HG02763 (cell line): Measurements from ENCODE around the gene POLR3B.
A peak's percentile ranks its signal among the peaks of the same experiment; 100 is the strongest.
"Not testable (repeated sequence)": the region's sequence is repeated elsewhere in the genome, so short reads cannot be mapped to it uniquely, and the experiment has no call there.

Source experiments
- ATAC-seq: cut with Tn5 transposase; IDR thresholded peaks from one replicate; pipeline ENCODE4 v1.9.1; 2021; ENCODE audit warnings: mild to moderate bottlenecking, moderate library complexity; ENCODE audit not compliant: unreplicated experiment

POLR3B gene

DNA sequence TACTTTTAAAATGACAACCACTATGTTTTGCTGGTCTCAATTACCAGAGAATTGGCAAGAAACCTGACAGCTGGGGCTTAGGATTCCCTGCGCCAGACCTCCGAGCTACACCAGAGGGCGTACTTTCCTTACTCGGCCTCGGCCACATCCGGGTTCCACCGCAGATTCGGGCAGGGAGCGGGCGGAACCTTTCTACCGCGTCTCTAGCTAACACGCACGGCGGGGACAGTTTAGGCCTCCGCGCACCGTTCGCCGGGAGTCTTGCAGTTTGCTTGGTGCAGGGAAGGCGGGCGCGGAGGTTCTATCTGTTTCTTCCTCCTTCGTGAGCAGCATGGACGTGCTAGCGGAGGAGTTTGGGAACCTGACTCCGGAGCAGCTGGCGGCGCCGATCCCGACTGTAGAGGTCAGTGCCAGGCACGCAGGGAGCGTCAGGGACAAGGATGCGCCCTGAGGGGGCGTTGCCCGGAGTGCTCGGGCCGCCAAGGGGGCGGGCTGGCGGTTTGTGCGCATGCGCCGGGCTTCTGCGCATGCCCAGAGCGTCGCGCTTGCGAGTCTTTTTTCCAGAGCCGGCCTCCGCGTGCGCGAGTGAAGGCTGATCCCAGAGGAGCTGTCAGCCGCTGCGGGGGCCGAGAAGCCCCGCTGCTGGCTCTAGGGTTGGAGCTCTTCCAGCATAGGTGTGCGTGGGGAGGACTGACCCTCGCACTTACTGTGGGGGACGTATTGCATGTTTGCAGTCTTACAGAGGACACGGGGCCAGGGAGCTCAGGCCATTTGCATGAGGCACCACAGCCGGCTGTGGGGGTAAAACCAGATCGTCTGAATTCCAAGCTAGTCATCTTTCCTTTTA lies at the start of gene POLR3B:
POLR3B (plus strand) TSS at position 200 of the 847 bp plus-strand sequence; CDS start at position 332, 132 bp downstream.
- ATAC-seq, result peak; percentile 87

DNA sequence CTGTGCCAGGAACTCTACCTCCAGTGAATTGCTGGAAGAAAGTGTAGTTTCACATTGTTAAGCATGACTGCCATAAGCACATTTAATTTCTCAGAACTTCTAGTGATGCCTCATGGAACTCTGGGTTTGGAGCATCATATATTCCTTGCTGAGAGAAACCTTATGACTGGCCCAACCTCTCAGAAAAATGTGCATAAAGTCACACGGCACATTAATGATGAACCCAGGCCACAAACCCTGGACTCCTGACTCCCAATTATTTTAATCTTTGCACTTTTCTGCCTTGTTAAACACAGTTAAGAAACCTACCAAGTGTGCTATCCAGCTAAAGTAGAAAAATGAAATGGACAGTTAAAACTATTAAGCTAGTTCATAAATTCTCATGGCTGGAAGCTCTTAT lies 49.4 kb upstream of the POLR3B start:
- ATAC-seq, result no peak

DNA sequence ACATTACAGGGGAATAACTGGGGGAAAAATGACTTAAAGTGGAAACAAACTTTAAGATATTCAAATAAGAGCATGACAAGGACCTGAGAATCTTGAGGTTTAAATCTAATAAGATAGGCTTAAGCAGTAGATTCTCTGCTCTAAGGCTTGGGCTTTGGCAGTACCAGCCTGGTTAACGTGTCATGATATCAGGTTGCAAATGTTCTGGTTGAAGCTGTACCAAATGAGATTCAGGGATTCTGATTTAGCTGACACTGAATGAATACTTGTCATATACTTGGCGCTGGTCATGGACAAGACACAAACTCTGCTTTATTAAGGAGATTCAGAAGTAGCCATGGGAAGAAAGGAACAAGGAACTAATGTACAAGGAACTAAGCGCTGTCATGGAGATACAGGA lies 48.9 kb upstream of the POLR3B start:
- ATAC-seq, result no peak

DNA sequence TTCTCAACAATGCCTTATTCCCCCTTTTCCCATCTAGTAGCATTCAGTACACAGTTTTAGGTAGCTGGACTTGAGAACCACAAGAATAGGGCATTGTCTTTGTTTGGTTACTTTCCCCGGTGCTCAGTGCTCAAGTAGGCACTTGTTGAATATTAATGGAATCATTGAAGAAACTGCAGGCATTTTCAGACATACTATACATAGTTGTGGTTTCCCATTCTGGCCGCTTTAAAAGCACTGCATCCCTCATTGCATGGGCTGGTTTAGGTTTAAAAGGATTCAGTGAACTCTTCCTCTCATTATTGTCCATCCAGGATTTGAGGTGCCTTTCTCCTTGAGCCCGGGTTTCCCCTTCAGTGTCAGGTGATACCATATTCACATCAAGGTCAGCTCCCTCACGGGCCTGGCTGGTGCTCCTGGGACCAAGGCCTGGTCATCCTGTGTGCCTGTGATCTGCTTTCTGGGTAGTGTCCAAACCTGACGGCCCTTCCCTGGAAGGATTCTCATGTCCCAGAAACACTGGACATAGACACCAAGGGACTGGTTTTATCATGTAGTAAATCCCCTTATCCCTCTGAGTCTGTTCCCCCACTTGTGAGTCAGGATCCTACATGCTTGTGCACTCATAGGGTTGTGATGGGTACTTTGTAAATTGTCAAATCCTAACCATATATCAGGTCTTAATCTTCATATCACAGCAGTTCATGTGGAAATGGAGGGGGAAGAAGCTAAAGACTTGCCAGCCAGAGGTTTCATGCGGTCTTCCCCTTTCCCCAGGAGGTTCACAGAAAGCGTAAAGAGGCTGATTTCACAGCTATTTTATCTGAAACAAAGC lies 47.7 kb upstream of the POLR3B start:
- no peak for ATAC-seq

DNA sequence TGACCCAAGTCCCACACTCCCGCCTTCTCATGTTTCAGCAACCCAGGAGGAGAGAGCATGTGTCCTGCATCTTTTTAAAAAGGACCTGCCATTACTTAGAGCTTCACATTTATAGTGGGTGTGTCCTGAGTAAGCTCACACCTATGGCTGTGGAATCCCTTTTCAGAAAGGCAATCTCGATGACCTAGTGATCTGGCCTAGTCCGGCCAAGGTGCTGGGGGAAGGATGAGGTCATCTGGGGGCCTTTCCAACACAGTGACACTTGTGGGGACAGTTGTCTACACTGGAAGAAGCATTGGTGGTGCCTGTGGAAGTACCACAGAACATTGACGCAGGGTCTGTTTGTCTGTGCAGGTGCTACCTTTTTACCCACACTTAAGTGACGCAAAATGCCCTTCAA lies 46.9 kb upstream of the POLR3B start:
- no peak for ATAC-seq

DNA sequence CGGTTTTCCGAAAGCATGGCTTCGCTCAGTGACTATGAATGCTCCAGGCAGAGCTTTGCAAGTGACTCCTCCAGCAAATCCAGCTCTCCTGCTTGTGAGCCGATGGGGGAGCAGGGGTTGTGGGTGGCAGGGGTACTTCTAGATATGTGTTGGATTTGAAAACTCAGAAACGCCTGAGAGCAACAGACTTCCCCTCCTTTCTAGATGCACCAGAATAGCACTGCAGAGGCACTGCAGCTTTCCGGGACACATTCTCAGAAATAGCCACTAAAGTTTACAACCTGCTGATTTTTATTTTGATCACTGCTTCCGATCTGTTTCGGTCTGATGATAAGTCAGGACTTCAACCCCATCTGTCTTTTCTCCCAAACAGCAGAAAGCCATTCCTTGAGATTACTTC lies 46.4 kb upstream of the POLR3B start:
- ATAC-seq, result no peak

DNA sequence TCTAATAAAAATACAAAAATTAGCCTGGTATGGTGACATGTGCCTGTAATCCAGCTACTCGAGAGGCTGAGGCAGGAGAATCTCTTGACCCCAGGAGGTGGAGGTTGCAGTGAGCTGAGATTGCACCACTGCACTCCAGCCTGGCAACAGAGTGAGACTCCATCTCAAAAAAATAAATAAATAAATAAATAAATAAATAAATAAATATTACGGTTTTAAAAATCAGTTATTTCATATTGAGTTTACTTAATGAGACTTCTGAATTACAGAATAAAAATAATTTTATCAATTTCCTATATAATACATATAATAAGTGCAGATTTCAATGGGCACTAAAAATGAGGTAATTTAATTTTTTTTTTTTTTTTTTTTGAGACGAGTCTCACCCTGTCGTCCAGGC lies 44.1 kb upstream of the POLR3B start:
- ATAC-seq, result not testable (repeated sequence)

DNA sequence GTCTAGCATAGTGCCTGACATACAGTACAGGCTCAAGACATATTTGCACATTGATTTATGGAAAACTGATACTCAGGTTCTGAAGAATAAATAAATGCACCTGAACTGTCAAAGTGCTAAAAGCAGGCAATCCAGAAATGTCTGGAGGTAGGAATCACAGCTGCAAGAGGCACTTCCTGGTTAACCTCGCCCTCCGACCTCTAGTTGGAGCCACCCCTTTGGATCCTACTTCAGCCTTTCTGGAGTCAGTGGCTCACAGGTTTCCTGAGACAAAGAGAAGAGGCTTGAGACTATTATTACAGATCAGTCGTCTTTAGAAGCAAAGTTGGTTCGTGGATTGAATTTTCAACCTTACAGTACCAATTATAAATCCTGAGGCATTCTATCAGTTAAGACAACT lies 42.0 kb upstream of the POLR3B start:
- no peak for ATAC-seq

DNA sequence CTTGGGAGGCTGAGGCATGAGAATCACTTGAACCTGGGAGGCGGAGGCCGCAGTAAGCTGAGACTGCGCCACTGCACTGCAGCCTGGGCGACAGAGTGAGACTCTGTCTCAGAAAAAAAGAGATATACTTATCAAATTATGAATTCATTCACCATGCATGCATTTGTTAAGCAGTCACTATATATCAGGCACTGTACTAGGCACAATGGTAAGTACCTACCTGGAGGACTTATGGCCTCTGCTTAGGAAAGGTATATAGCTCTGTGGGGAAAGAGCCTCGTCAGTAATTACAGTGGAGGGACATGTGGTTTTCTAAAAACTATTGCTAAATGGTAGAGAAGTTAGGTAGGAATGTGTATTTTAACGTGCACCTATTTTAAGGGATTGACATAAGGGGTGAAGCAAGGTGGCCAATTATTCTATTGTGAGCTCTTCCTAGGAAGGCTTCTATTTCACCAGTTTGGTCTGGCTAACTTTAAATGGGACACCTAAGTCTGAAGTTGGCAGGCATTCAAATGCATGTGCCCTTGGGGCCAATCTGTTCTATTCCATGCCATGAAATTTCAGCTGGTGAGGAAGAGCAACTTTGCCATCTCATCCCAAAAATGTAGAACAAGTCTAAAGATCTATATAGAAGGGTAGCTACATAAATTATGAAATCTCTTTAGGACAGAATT lies 40.0 kb upstream of the POLR3B start:
- ATAC-seq, result no peak

DNA sequence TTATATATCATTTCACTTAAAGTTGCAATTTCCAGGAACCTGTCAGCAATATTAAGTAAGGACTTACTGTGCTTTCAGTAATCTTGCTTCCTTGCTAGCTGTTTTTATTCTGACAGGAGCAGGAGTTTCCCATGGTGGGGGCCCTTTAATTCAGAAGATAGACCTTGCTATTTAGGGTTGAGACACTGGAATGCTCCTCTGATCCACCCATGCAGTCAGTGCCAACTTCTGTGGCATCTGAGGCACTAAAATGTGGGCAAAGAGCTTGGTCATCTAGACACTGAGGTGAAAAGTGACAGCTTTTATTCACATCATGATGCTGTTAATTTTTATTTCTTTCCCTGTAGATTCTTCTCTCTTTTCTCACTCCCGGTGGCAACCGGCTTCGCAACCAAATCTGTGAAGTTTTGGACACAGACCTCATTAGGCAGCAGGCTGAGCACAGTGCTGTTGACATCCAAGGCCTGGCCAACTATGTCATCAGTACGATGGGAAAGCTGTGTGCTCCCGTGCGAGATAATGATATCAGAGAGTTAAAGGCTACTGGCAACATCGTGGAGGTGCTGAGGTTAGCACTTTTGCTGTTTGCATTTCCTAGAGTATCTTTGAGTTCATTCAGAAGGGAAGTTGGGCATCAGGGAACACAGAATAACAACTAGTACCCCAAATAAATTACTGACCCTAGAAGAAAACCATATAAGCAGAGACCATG lies 36.3 kb upstream of the POLR3B start:
- ATAC-seq, result no peak

DNA sequence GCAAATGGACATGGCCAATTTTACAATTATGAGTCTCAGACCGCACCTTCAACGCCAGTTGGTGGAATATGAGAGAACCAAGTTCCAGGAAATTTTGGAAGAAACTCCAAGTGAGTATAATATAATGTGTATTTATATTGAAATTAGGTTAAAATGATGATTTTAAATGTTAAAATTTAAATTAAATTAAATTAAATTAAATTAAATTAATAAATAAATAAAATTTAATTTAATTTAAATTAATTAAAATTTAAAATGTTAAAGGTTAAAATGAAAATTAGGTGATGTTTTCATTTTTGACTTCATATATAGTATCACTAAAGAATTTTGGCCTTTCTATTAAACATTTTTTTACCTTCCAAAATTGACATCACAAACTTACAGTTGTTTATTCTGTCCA lies 34.0 kb upstream of the POLR3B start:
- ATAC-seq, result no peak

DNA sequence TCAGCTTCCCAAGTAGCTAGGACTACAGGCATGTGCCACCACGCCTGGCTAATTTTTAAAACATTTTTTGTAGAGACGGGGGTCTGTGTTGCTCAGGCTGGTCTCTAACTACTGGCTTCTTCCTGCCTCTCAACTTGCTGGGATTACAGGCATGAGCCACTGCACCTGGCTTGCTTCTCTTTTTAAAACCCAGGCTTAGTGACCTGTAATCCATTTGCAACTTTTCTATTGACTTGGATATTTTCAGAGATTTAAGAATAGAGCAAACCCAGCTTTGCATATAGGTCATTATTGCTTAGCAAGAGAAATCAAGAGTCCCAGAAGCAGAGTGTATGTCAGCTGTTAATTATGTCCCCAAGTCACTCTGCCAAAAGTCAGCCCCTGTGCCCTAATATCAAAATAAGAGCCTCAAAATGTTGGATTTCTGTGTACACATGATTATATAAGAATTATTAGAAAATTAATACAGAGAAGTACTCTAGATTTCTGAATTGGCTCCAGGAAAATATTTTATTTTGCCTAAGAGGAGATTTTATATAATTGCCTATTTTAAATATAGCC lies 30.2 kb upstream of the POLR3B start:
- no peak for ATAC-seq

DNA sequence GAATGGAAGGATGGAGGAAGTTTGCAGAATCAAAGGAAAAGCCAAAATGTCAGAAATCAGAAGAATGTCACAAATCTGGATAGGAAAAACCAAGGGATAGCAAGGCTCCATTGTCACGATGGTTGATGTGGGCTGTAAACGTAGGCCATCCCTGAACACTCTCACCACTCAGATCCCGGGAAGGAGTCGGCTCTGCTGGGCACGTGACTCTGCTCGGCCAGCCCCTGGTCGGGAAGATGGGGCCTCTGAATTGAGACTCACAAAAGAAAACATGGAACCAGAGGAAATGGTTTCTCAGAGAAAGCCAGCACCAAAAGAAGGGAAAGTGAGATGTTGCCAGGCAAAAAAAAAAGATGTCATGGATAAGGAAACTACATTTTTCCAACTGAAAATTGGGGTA lies 28.8 kb upstream of the POLR3B start:
- no peak for ATAC-seq

DNA sequence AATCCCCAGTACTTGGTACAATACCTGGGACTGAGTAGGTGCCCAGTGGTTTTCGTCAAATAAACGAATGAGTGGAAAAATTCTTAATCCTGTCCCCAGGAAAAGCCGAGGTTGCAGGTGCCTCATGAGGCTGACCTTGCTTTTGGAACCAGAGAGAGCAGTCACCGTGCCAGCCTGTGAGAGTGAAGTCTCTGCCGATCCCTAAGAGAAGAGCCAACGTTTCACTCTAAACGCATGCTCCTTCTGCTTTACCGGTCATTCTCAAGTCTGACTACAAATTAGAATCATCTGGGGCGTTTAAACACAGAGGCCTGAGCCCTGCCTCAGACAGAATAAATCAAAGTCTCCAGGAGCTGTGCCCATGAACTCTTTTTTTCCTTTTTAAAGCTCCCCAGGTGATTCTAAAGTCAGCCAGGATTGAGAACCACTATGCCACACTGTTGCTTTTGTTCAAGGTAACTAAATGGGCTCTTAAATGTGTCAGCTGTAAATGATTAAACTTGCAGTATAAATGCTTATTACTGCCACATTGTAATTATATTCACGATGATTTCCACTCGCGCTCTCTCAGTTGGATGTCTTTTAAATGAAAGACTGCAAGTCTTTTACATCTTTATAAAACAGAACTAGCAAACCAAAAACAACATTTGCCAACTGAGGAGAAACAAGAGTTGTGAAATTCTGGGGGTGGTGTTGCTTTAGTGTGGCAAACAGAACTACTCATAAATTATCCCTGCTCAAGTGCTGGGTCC lies 28.1 kb upstream of the POLR3B start:
- ATAC-seq, result no peak

DNA sequence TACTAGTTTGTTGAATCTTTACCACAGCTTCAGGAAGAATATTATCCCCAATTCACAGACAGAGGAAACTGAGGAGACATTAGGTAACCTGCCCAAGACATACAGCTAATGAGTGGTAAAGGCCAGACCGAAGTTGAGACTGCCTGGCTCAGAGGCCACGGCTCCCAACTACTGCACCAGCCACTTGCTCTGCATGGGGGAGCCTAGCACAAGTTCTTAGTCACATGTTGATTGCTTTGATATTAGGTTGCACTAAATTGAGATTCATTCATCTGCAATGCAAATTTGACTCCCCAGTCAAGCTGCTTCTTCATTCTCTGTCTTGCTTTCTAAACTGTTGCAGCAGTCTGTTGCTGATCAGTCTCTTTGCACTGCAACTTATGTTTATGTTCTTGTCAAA lies 25.9 kb upstream of the POLR3B start:
- no peak for ATAC-seq

DNA sequence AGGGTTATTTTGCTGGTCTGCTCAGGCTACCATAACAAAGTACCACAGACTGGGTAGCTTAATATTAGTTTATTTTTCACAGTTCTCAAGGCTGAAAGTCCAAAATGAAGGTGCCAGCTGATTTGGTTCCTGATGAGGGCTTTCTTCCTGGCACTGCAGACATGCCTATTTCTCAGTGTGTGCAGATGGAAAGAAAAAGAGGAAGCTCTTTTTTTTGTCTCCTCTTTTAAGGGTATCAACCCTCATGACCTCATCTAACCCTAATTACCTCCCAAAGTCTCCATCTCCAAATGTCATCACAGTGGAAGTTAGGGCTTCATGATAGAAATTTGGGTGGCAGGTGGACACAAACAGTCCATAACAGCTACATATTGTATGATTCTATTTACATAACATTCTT lies 25.0 kb upstream of the POLR3B start:
- no peak for ATAC-seq

DNA sequence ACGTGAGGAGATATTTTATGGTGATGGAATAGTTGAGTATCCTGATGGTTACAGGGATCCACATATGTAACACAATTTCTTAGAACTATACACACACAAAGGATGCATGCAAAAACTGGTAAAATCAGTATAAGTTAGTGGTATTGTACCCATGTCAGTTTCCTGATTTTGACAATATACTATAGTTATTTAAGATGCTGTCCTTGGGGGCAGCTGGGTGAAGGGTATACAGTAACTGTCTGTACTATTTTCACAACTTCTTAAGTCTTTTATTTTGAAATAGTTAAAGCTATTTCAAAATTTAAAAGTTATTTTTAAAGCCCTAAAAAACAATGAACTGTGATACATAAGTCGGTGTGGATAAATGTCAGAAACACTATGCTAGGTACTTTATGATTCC lies 24.5 kb upstream of the POLR3B start:
- no peak for ATAC-seq

DNA sequence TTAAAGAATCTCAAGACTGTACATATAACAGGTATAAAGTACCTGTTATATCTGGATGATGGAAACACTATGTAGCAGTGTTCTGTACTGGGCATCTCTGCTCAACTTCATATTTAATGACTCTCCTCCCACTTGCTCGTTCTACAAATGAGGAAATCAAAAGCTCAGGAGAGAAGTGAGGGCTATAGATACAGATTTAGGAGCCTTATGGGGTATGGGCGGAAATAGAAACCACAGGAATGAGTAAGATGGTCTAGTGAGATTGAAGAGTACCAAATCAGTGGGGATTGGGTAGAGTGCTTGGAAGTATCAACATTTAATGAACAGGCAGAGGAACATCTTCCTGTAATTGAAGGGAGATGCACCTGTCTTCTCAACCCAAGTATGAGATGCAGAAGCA lies 23.8 kb upstream of the POLR3B start:
- ATAC-seq, result no peak

DNA sequence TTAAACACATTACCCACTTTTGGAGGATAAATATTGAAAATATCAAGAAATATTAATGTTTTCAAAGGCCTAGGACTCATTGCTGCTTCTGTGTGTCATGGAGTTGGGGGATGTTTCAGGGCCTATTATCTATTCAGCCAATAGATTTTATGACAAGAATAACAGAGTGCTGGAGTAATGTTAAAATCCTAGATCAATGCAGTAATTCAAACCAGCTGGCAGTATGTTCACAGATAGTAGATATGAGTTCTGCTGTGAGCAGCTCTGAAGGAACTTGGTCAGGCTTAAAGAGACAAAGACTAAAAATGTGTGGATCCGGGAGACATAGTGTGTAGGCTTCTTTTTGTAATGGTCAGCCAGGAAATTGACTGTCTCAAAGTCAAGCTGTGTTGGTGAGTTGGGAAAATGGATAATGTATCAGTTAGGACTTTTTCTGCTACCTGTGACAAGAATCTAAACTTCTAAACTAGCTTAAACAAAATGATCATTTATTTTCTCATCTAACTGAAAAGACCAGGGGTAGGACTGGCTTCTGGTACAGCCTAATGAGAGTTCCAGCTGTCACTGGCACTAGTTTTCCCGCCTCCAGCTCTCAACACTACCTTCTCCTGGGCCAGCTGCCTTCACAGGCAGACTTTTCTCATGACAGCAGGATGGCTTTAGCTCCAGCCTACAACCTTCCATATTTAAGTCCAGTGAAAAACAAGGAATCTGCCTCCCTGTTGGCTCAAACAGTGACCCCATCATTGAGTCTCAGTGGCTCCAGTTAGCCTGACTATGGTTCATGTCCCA lies 16.3 kb upstream of the POLR3B start:
- ATAC-seq, result no peak
